GM23338 (cell line): ENCODE data around the gene BMP10. TPM values are rescaled to one million over a fixed set of nuclear protein-coding genes. Genes with fewer than 3 reads are reported as not detected.

ENCODE experiments used
- ATAC-seq: fragments of 200-7000 bp; cut with Tn5 transposase; 3 replicates; pipeline ENCODE4 v1.9.1; 2020
- DNase-seq: peaks from one replicate; pipeline ENCODE4 v3.0.0-alpha.2; 2015; ENCODE audit warnings: low spot score
- H2AFZ ChIP-seq: fragments of 200-600 bp; sonication (generic); 2 replicates; pipeline ENCODE4 v1.8.0; 2016; ENCODE audit warnings: antibody characterized with exemption, mild to moderate bottlenecking, moderate library complexity
- H3F3A ChIP-seq: fragments of 200-600 bp; sonication (generic); replicated peaks from 2 replicates; pipeline ENCODE4 v1.8.0; 2017; ENCODE audit warnings: antibody characterized with exemption, mixed run types, low read depth
- H3K27ac ChIP-seq: fragments of 200-600 bp; sonication (generic); 2 replicates; pipeline ENCODE4 v1.6.1; 2016; ENCODE audit warnings: low read depth
- H3K27me3 ChIP-seq: fragments of 200-600 bp; sonication (generic); 2 replicates; pipeline ENCODE4 v1.8.0; 2016; ENCODE audit warnings: mild to moderate bottlenecking, mixed run types, moderate library complexity; ENCODE audit not compliant: insufficient read depth
- H3K36me3 ChIP-seq: fragments of 200-600 bp; sonication (generic); 2 replicates; pipeline ENCODE4 v1.8.0; 2016; ENCODE audit warnings: mild to moderate bottlenecking; ENCODE audit not compliant: insufficient read depth
- H3K4me1 ChIP-seq: fragments of 200-600 bp; sonication (generic); 2 replicates; pipeline ENCODE4 v1.8.0; 2016; ENCODE audit warnings: mild to moderate bottlenecking, moderate library complexity; ENCODE audit not compliant: insufficient read depth
- H3K4me2 ChIP-seq: fragments of 200-600 bp; sonication (generic); 2 replicates; pipeline ENCODE4 v1.7.1; 2017; ENCODE audit warnings: mixed run types
- H3K4me3 ChIP-seq: fragments of 200-600 bp; sonication (generic); 2 replicates; pipeline ENCODE4 v1.6.1; 2016; ENCODE audit warnings: mixed run types
- H3K79me2 ChIP-seq: fragments of 200-600 bp; sonication (generic); replicated peaks from 2 replicates; pipeline ENCODE4 v1.8.0; 2017; ENCODE audit warnings: mild to moderate bottlenecking; ENCODE audit not compliant: insufficient read depth
- H3K9me2 ChIP-seq: fragments of 200-600 bp; sonication (generic); 2 replicates; pipeline ENCODE4 v1.8.0; 2017; ENCODE audit not compliant: insufficient read depth
- H4K20me1 ChIP-seq: fragments of 200-600 bp; sonication (generic); replicated peaks from 2 replicates; pipeline ENCODE4 v1.8.0; 2017; ENCODE audit warnings: mild to moderate bottlenecking; ENCODE audit not compliant: insufficient read depth
- H3K27ac Mint-ChIP-seq: 2 replicates; pipeline ENCODE4 v1.8.0; 2020; ENCODE audit warnings: inconsistent platforms, mild to moderate bottlenecking, moderate library complexity, mixed read lengths
- H3K27me3 Mint-ChIP-seq: 3 replicates; pipeline ENCODE4 v1.8.0; 2022; ENCODE audit warnings: low read depth, mild to moderate bottlenecking, moderate library complexity, mixed read lengths, inconsistent platforms; ENCODE audit not compliant: insufficient read depth, poor library complexity
- H3K36me3 Mint-ChIP-seq: 3 replicates; pipeline ENCODE4 v1.8.0; 2021; ENCODE audit warnings: low read depth, mild to moderate bottlenecking, inconsistent platforms, moderate library complexity, mixed read lengths
- H3K4me1 Mint-ChIP-seq: 3 replicates; pipeline ENCODE4 v1.8.0; 2020; ENCODE audit warnings: mild to moderate bottlenecking, inconsistent platforms, mixed read lengths
- H3K4me3 Mint-ChIP-seq: 3 replicates; pipeline ENCODE4 v1.8.0; 2021; ENCODE audit warnings: moderate library complexity, mild to moderate bottlenecking, inconsistent platforms, mixed read lengths
- H3K9me3 Mint-ChIP-seq: 3 replicates; pipeline ENCODE4 v1.8.0; 2020; ENCODE audit warnings: moderate library complexity, mild to moderate bottlenecking, inconsistent platforms, mixed read lengths
- CREB1 ChIP-seq: fragments of 250-450 bp; sonication (Bioruptor Pico); IDR thresholded peaks from 2 replicates; pipeline ENCODE4 v1.5.0; 2020; ENCODE audit warnings: low read depth, mild to moderate bottlenecking, moderate library complexity
- CTCF ChIP-seq, 2 experiments: fragments of 200-600 bp in 1 of 2; sonication (generic) in 1 of 2; conservative IDR thresholded peaks; 2 replicates each; pipeline versions ENCODE4 v1.5.1 to v1.6.1; 2016 to 2017; ENCODE audit warnings: antibody characterized with exemption in 2 of 2, low read depth in 2 of 2, mild to moderate bottlenecking in 2 of 2, moderate library complexity in 1 of 2
- ETS1 ChIP-seq: IDR thresholded peaks from 2 replicates; pipeline ENCODE4 v1.6.1; 2016; ENCODE audit warnings: antibody characterized with exemption
- EZH2 ChIP-seq: fragments of 200-600 bp; sonication (generic); IDR thresholded peaks from one replicate; pipeline ENCODE4 v1.8.0; 2017; ENCODE audit warnings: antibody characterized with exemption, mild to moderate bottlenecking, low read depth; ENCODE audit not compliant: unreplicated experiment
- EZH2phosphoT487 ChIP-seq: fragments of 200-600 bp; sonication (generic); IDR thresholded peaks from one replicate; pipeline ENCODE4 v1.8.1; 2018; ENCODE audit warnings: antibody characterized with exemption; ENCODE audit not compliant: unreplicated experiment
- JUNB ChIP-seq: IDR thresholded peaks from one replicate; pipeline ENCODE4 v1.6.1; 2016; ENCODE audit warnings: antibody characterized with exemption; ENCODE audit not compliant: unreplicated experiment
- NANOG ChIP-seq: IDR thresholded peaks from 2 replicates; pipeline ENCODE4 v1.6.1; 2016; ENCODE audit warnings: antibody characterized with exemption, borderline replicate concordance
- POLR2AphosphoS5 ChIP-seq: IDR thresholded peaks from 2 replicates; pipeline ENCODE4 v1.6.1; 2016; ENCODE audit warnings: antibody characterized with exemption, low read depth
- REST ChIP-seq: IDR thresholded peaks from one replicate; pipeline ENCODE4 v1.6.1; 2018; ENCODE audit warnings: antibody characterized with exemption; ENCODE audit not compliant: unreplicated experiment
- STAT1 ChIP-seq: IDR thresholded peaks from one replicate; pipeline ENCODE4 v1.6.1; 2016; ENCODE audit warnings: antibody characterized with exemption; ENCODE audit not compliant: unreplicated experiment
- ZNF114 ChIP-seq: fragments of 250-450 bp; sonication (Bioruptor Pico); IDR thresholded peaks from 2 replicates; pipeline ENCODE4 v1.5.0; 2020; ENCODE audit warnings: mild to moderate bottlenecking, moderate library complexity
- ZNF331 ChIP-seq: fragments of 250-450 bp; sonication (Bioruptor Pico); IDR thresholded peaks from 2 replicates; pipeline ENCODE4 v1.5.0; 2020; ENCODE audit warnings: low read depth, mild to moderate bottlenecking, moderate library complexity
- ZNF462 ChIP-seq: fragments of 250-450 bp; sonication (Bioruptor Pico); IDR thresholded peaks from 2 replicates; pipeline ENCODE4 v1.5.0; 2020; ENCODE audit warnings: mild to moderate bottlenecking, moderate library complexity
- polyA plus RNA-seq: library from polyadenylated mRNA; unstranded; fragments of >200 nt; fragmentation: Nextera tagmentation; extraction: Ambion mirVana; gene quantifications from 2 replicates; pipeline ENCODE4 v1.2.1, GENCODE V29; 2016
- total RNA-seq: library from RNA; depleted of rRNA; stranded (reverse); fragments of >200 nt; shearing (Covaris generic); gene quantifications from 2 replicates; pipeline ENCODE4 v1.2.3, GENCODE V29; 2014

Gene BMP10
- total and polyA plus RNA-seq, 2 experiments from 2014 or later = not detected

- ATAC-seq (no peak), DNase-seq (no peak)
- H2AFZ ChIP-seq = no peak overlapping the region
- peaks cover 10% of the 10 kb centered on the region; the same call in 1 of the 2 replicates for H3K9me2 ChIP-seq
- H3K27me3 ChIP-seq = no peaks in the 10 kb centered on the region
- no peaks in the 10 kb centered on the region for H4K20me1 ChIP-seq
- no peak overlapping the region for H3K4me3 ChIP-seq
- no peak overlapping the region for H3K4me2 ChIP-seq
- H3K79me2 ChIP-seq = no peaks in the 10 kb centered on the region
- H3K36me3 ChIP-seq = no peaks in the 10 kb centered on the region
- Mint-ChIP-seq H3K9me3 (no peaks in the 10 kb centered on the region), H3K36me3 (no peaks in the 10 kb centered on the region), H3K27me3 (peaks cover 6% of the 10 kb centered on the region), H3K4me1 (peaks cover 12% of the 10 kb centered on the region), H3K27ac (no peak overlapping the region), H3K4me3 (no peak overlapping the region)
- H3F3A ChIP-seq = no peaks in the 10 kb centered on the region
- H3K27ac ChIP-seq = no peak overlapping the region
- H3K4me1 ChIP-seq = peaks cover 9% of the 10 kb centered on the region; the same call in 1 of the 2 replicates
- TF ChIP-seq ZNF331 (no peak), STAT1 (no peak), NANOG (no peak), EZH2 (no peak), REST (no peak), ZNF114 (CRISPR knock-in tag) (no peak), CTCF (conservative IDR thresholded peaks at IDR 0.05; ENCODE audit: low read depth in 2 of 2) (no peak), EZH2phosphoT487 (no peak), CREB1 (CRISPR knock-in tag) (no peak), POLR2AphosphoS5 (no peak), ZNF462 (CRISPR knock-in tag) (no peak), JUNB (no peak), ETS1 (no peak)
Observed at GRCh38 chr2:68854476-68854875, 16.7 kb downstream of the BMP10 start.
